GM19455 (cell line): Measurements from ENCODE around the gene ASPM.

ENCODE experiments used
- ATAC-seq: cut with Tn5 transposase; IDR thresholded peaks from one replicate; pipeline ENCODE4 v1.9.1; 2021; ENCODE audit not compliant: unreplicated experiment

ASPM gene

DNA sequence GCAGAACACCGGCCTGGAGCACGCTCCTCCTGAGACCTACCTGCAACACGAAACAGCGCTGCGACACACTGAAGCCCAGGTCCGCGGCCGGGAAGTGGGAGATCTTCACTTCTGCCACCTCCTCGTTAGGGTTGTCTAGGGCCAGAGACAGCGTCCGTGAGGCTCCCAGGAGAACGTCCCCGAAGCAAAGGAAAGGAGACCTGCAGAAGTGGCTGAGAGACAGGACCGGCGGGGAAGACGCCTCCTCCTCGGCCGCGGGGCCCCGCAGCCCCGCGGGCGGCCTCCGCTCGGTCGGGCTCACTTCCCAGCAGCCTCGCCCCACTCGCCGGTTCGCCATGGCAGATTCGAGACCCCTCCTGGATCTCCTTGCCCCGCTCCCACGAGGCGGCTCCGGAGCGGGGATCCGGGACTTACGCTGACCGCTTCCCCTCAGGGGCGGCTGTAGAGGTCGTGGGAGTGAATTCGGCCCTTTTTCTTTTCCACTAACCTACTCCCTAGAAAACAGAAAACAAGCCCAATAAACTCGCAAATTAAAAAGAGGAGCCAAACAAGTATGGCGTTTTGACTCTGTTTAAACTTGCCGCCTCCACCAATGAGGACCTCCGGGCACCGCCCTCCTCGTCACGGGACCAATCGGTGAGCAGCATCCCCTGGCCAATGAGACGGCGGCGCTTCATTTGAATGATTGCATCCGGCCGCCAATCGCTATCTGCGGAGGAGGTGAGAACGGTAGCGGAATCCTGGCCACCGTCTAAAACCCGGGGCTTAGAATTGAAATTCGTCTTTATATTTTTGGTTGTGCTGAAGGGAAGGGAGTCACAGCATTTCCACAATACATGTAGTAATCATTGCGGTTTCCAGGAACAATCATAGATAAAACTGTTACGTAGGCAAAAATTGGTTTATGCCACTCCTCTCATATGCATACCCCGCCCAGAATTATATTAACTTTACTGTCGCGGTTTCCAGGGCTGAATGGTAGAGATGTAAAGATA lies at the start of gene ASPM:
ASPM (minus strand) TSS at position 569 of the 995 bp plus-strand sequence; CDS start at position 337, 232 bp downstream.
- ATAC-seq: peak; percentile 98

- ATAC-seq: no peak
Measured at GRCh38 chr1:197195100-197195499, 48.6 kb upstream of the ASPM start.

DNA sequence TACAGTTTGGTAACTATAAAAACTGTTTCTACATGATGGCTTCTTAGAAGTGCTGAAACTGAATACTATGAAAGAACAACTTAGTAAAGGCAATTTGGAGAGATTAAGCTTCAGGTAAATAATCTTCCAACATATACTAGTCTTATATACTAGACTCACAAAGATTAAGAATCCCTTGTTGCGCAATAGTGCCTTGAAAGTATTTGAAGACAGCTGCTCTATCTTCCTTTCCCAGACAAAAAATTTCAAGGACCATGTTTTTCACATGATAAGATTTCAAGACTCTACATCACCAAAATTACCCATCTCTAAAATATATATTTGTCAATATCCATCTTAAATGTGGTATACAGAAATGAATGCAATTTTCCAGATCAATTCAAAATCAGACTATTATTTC lies 37.7 kb upstream of the ASPM start:
- no peak for ATAC-seq

DNA sequence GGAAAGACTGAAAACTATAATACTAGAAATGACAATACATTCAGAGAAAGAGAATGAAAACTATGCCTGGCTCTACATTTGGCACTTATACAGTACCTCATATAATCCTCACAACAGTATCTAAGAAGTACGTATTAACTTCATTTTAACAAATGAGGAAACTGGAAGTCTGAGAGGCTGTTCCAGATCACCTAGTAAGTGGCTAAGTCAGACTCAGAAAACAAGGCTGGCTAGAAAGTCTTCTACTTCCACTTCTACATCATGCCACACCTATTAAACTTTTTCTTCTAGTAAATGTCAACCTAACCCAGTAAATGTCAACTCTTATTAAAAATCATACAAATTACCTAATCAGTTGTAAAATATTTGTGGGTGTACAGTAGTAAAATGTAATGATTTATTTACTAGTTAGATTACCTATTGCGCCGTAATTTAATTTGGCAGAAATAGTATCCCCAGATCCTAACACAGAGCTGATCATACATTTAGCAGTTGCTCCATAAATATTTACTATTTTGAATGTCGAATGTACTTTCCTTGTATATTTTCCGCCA lies 36.8 kb upstream of the ASPM start:
- ATAC-seq: no peak

DNA sequence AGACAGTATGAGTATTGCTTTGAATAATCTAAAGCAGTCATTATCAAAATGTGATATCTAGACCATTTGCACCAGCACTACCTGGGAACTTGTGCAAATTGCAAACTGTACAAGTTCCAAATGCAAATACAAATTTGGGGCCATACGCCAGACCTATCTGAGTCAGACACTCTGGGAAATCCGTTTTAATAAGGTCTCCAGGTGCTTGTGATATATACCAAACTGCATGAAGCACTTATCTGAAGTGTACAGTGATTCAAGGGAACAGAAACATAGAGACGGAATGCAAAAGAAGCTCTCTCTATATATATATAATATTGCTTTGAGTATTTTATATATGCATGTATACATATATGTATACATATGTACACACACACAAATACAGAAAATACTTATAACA lies 36.2 kb upstream of the ASPM start:
- ATAC-seq: no peak

DNA sequence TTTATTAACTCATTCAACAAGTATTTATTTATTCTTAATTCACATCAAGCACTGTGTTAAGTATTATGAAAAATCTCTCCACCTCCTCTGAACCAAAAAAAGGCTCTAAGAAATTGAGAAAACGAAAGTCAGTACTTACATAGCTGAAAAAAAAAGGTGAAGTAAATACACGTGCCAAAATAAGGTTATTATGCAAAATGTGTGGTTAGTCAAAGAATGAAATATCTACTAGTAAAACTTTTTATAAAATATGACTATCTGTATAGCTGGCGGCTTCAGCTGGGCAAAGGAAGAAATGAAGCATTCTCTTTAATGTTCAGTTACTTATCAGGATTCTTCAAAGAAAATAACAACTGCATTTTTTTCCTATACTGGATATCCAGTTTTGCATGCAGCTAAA lies 35.5 kb upstream of the ASPM start:
- peak; percentile 62 for ATAC-seq

GRCh38 chr1:197180252-197180878 lies 33.9 kb upstream of the ASPM start:
- peak; percentile 57 for ATAC-seq

GRCh38 chr1:197178998-197179397 lies 32.5 kb upstream of the ASPM start:
- ATAC-seq: peak; percentile 36

- ATAC-seq: no peak
Measured at GRCh38 chr1:197174818-197175217, 28.3 kb upstream of the ASPM start.

GRCh38 chr1:197173571-197174507 lies 27.4 kb upstream of the ASPM start:
- no peak for ATAC-seq

GRCh38 chr1:197171531-197171930 lies 25.1 kb upstream of the ASPM start:
- no peak for ATAC-seq

- ATAC-seq: no peak
Measured at GRCh38 chr1:197170538-197170937, 24.1 kb upstream of the ASPM start.

DNA sequence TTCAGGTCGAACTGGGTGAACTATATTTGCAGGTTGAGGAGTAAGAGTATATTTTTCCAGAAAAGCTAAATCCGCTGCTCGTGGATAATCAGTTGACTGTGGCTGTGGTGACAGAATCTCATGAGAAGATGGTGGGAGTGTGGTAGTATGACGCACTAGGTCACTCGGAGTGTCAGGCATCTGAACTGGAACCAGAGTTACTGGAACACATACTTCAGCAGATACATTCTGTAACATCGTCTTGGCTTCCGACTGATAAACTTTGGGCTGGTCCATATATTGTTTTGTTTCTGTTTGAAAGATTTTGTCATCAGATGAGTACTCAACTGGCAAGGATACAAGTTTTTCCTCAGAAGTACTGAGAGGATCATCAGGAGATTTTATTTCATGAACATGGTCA lies 13.0 kb upstream of the ASPM start:
- no peak for ATAC-seq

DNA sequence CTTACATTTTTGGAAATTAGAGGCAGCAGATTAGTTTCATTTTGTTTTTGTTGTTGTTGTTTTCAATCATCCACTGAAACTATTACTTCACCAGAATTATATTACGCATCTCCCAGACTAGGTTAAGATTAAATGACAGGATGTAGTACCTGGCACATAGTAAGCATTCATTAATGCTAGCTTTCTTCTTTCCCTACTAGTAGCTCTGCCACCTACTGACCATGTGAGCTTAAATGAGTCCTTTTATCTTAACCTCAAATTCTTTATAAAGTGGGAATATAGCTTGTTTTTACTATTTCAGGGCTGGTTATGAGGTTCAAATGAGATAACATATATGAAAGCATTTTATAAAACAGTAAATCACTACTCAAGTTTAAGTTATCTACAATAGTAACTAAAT lies 10.2 kb upstream of the ASPM start:
- no peak for ATAC-seq

GRCh38 chr1:197152662-197153061 lies 6.2 kb upstream of the ASPM start:
- ATAC-seq: no peak

DNA sequence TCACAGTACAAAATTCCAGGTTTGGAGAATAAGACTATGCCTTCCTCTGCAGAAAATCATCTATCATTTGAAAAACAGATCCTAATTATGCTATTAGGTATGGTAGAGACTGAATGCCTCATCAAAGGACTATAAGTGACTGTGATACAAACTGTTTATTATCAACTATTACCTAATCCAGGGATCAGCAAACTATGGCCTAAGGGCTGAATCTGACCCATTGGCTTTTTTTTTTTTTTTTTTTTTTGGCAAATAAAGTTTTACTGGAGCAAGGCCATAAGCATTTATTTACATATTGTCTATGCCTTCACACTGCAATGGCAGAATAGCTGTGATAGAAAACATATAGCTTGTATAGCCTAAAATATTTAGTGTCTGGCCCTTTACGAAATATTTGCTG lies 4.7 kb upstream of the ASPM start:
- ATAC-seq: no peak

DNA sequence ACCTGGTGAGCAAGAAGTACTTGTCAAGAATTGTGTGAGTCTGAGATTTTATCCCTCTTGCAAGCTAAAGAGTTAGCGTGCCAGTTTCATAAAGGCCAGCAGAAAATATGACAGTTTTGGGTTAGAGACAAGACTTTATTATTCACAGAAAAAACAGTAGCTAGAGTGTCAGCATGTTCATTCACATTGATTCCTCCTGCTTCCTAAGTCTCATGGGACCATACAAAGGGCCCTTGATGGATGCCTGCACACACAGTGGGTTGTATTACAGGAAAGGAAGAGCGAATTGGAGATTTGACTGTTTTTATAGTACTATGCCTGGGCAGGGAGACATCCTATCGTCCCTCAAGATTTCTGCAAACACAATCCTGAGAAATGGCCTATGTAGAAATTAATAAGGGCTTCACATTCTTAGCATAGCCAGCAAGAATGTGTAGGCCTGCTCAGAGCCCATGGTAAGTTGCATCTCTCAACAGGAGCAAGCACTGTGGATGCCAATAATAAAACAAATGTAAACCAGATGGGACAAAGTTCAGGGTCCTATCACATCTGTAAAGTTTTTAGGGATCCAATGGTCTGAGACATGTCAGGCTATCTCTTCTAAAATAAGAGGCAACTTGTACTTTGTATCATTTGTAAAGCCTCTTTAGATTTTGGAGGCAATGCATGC lies 4.0 kb upstream of the ASPM start:
- no peak for ATAC-seq

DNA sequence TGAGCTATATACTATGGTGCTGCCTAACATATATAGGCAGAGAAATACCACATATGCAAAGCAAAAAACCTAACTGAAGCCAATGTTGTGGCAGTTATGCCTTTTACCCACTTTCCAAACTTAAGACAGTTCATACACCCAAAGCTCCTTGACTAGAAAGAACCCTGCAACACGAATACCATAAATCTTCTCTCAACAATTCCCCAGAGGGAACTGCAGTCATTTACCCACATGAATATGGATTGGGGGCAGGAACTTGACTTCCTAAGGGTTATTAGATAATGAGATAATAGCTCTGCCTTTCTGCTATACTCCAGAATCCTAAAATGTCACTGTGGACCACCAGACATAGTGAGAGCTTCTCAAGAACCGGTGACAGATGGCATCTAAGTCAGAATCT lies 2.9 kb upstream of the ASPM start:
- no peak for ATAC-seq

GRCh38 chr1:197145446-197146024 lies 934 bp downstream of the ASPM start:
- ATAC-seq: no peak
